ENCODE measurements around the gene VMAC.
"Not testable (repeated sequence)": the region's sequence is repeated elsewhere in the genome, so short reads cannot be mapped to it uniquely, and the experiment has no call there.

VMAC gene

GRCh38 chr19:5880196-5880595 lies 24.5 kb upstream of the VMAC start:
- no peaks in the 10 kb centered on the region for H3K27me3 ChIP-seq (ENCODE audit: control insufficient read depth, insufficient read depth, low read length)

GRCh38 chr19:5880604-5881078 lies 24.0 kb upstream of the VMAC start:
- no peak for TF ChIP-seq CTCF (IDR thresholded peaks at IDR 0.05)

More at GRCh38 chr19:5880196-5880595, 24.5 kb upstream of the VMAC start:
- no peaks in the 10 kb centered on the region for H3K9me3 ChIP-seq (ENCODE audit: control insufficient read depth, low read length)
- no peak overlapping the region for H2AFZ ChIP-seq
- H3K27ac ChIP-seq: no peak overlapping the region
- no peak overlapping the region for H3K4me3 ChIP-seq (ENCODE audit: low read depth, low read length)
- H3K79me2 ChIP-seq: no peaks in the 10 kb centered on the region
- no peak for TF ChIP-seq CTCF (IDR thresholded peaks at IDR 0.05)
- H3K36me3 ChIP-seq (ENCODE audit: control insufficient read depth, insufficient read depth, low read length): no peaks in the 10 kb centered on the region
- no peak overlapping the region for H3K9ac ChIP-seq
- H3K4me1 ChIP-seq: no peaks in the 10 kb centered on the region
- H3K4me2 ChIP-seq (ENCODE audit: low read length): peak overlapping the region; percentile 13

GRCh38 chr19:5881543-5882299 lies 23.0 kb upstream of the VMAC start:
- Histone ChIP-seq H3K4me3 (ENCODE audit: low read depth, low read length) (no peak overlapping the region), H3K4me1 (no peaks in the 10 kb centered on the region), H3K9me3 (ENCODE audit: control insufficient read depth, low read length) (no peaks in the 10 kb centered on the region), H3K9ac (no peak overlapping the region), H3K36me3 (ENCODE audit: control insufficient read depth, insufficient read depth, low read length) (no peaks in the 10 kb centered on the region), H3K79me2 (no peaks in the 10 kb centered on the region), H3K27ac (no peak overlapping the region), H2AFZ (no peak overlapping the region), H3K4me2 (ENCODE audit: low read length) (no peak overlapping the region), H3K27me3 (ENCODE audit: control insufficient read depth, insufficient read depth, low read length) (no peaks in the 10 kb centered on the region)
- TF ChIP-seq CTCF (IDR thresholded peaks at IDR 0.05): no peak

More at GRCh38 chr19:5880604-5881078, 24.0 kb upstream of the VMAC start:
- no peak overlapping the region for H3K9ac ChIP-seq
- peak overlapping the region; percentile 13 for H3K4me2 ChIP-seq (ENCODE audit: low read length)
- no peaks in the 10 kb centered on the region for H3K27me3 ChIP-seq (ENCODE audit: control insufficient read depth, insufficient read depth, low read length)
- H3K9me3 ChIP-seq (ENCODE audit: control insufficient read depth, low read length): no peaks in the 10 kb centered on the region
- no peak overlapping the region for H3K27ac ChIP-seq
- no peaks in the 10 kb centered on the region for H3K79me2 ChIP-seq
- H3K4me1 ChIP-seq: no peaks in the 10 kb centered on the region
- H3K4me3 ChIP-seq (ENCODE audit: low read depth, low read length): no peak overlapping the region
- no peaks in the 10 kb centered on the region for H3K36me3 ChIP-seq (ENCODE audit: control insufficient read depth, insufficient read depth, low read length)
- H2AFZ ChIP-seq: peak overlapping the region; percentile 17

GRCh38 chr19:5882421-5882968 lies 22.2 kb upstream of the VMAC start:
- no peak overlapping the region for H3K27ac ChIP-seq
- TF ChIP-seq CTCF (IDR thresholded peaks at IDR 0.05): no peak
- no peaks in the 10 kb centered on the region for H3K4me1 ChIP-seq
- no peak overlapping the region for H3K9ac ChIP-seq
- no peak overlapping the region for H3K4me3 ChIP-seq (ENCODE audit: low read depth, low read length)
- H3K9me3 ChIP-seq (ENCODE audit: control insufficient read depth, low read length): no peaks in the 10 kb centered on the region
- no peak overlapping the region for H2AFZ ChIP-seq
- no peaks in the 10 kb centered on the region for H3K27me3 ChIP-seq (ENCODE audit: control insufficient read depth, insufficient read depth, low read length)
- no peaks in the 10 kb centered on the region for H3K36me3 ChIP-seq (ENCODE audit: control insufficient read depth, insufficient read depth, low read length)
- no peak overlapping the region for H3K4me2 ChIP-seq (ENCODE audit: low read length)
- H3K79me2 ChIP-seq: no peaks in the 10 kb centered on the region

- not testable (repeated sequence) for H2AFZ ChIP-seq; H3K9ac ChIP-seq; H3K4me1 ChIP-seq; H3K4me3 ChIP-seq (ENCODE audit: low read depth, low read length); H3K36me3 ChIP-seq (ENCODE audit: control insufficient read depth, insufficient read depth, low read length); H3K79me2 ChIP-seq; H3K27me3 ChIP-seq (ENCODE audit: control insufficient read depth, insufficient read depth, low read length); H3K4me2 ChIP-seq (ENCODE audit: low read length); H3K9me3 ChIP-seq (ENCODE audit: control insufficient read depth, low read length); H3K27ac ChIP-seq
Measured at GRCh38 chr19:5883157-5883873, 21.4 kb upstream of the VMAC start.

- H3K36me3 ChIP-seq (ENCODE audit: control insufficient read depth, insufficient read depth, low read length); H3K79me2 ChIP-seq; H3K27me3 ChIP-seq (ENCODE audit: control insufficient read depth, insufficient read depth, low read length); H3K4me2 ChIP-seq (ENCODE audit: low read length); H3K4me1 ChIP-seq; H3K4me3 ChIP-seq (ENCODE audit: low read depth, low read length); H3K27ac ChIP-seq; H2AFZ ChIP-seq; H3K9me3 ChIP-seq (ENCODE audit: control insufficient read depth, low read length); H3K9ac ChIP-seq: not testable (repeated sequence)
Measured at GRCh38 chr19:5884065-5884811, 20.4 kb upstream of the VMAC start.
